ENCODE measurements around the gene CST6. TPM values are rescaled to one million over a fixed set of nuclear protein-coding genes. Genes with fewer than 3 reads are reported as not detected.

CST6 gene
- total and polyA plus RNA-seq, 2 experiments from 2014 or later = 4.2 to 8.3 TPM

GRCh38 chr11:66017321-66017720 lies 5.5 kb downstream of the CST6 start (continued):
- TF ChIP-seq ZNF462 (CRISPR knock-in tag; IDR thresholded peaks at IDR 0.05) = no peak
- TF ChIP-seq STAT1 (IDR thresholded peaks at IDR 0.05; ENCODE audit: unreplicated experiment) = no peak
- TF ChIP-seq JUNB (IDR thresholded peaks at IDR 0.05; ENCODE audit: unreplicated experiment) = no peak
- no peak for TF ChIP-seq REST (IDR thresholded peaks at IDR 0.05; ENCODE audit: unreplicated experiment)
- no peak for TF ChIP-seq ETS1 (IDR thresholded peaks at IDR 0.05)
- no peak for TF ChIP-seq ZNF114 (CRISPR knock-in tag; IDR thresholded peaks at IDR 0.05)
- TF ChIP-seq EZH2 (IDR thresholded peaks at IDR 0.05; ENCODE audit: low read depth, unreplicated experiment) = no peak
- TF ChIP-seq ZNF331 (CRISPR knock-in tag; IDR thresholded peaks at IDR 0.05; ENCODE audit: low read depth) = no peak
- TF ChIP-seq NANOG (IDR thresholded peaks at IDR 0.05; ENCODE audit: borderline replicate concordance) = no peak
- no peak for TF ChIP-seq CREB1 (CRISPR knock-in tag; IDR thresholded peaks at IDR 0.05; ENCODE audit: low read depth)
